ENCODE measurements around the gene ZNF35. TPM values are rescaled to one million over a fixed set of nuclear protein-coding genes. Genes with fewer than 3 reads are reported as not detected.
A peak's percentile ranks its signal among the peaks of the same experiment; 100 is the strongest.

ZNF35 gene
- total and polyA plus RNA-seq, 2 experiments from 2014 or later, result 8.9 to 14.7 TPM

GRCh38 chr3:44632193-44632592 lies 16.3 kb upstream of the ZNF35 start:
- TF ChIP-seq CTCF (IDR thresholded peaks at IDR 0.05; ENCODE audit: low read depth, low read length), result no peak
- DNase-seq (ENCODE audit: low read depth in 1 of 2, low spot score in 1 of 2), result no peak

GRCh38 chr3:44642337-44642736 lies 6.2 kb upstream of the ZNF35 start:
- Histone ChIP-seq H3K36me3 (peaks cover 45% of the 10 kb centered on the region), H3K27ac (no peak overlapping the region), H3K9me3 (ENCODE audit: low read depth) (peaks cover 3% of the 10 kb centered on the region), H3K4me1 (ENCODE audit: low read depth) (no peaks in the 10 kb centered on the region), H3K4me3 (no peak overlapping the region), H3K27me3 (no peaks in the 10 kb centered on the region)
- no peak for TF ChIP-seq CTCF (IDR thresholded peaks at IDR 0.05; ENCODE audit: low read depth, low read length)
- DNase-seq (ENCODE audit: low read depth in 1 of 2, low spot score in 1 of 2), result no peak

More at GRCh38 chr3:44632193-44632592, 16.3 kb upstream of the ZNF35 start:
- H3K27me3 ChIP-seq, result no peaks in the 10 kb centered on the region
- no peaks in the 10 kb centered on the region for H3K9me3 ChIP-seq (ENCODE audit: low read depth)
- H3K4me1 ChIP-seq (ENCODE audit: low read depth), result peaks cover 4% of the 10 kb centered on the region
- no peak overlapping the region for H3K4me3 ChIP-seq
- H3K36me3 ChIP-seq, result peaks cover 36% of the 10 kb centered on the region
- H3K27ac ChIP-seq, result peak overlapping the region; percentile 31

GRCh38 chr3:44643024-44643423 lies 5.5 kb upstream of the ZNF35 start:
- H3K27me3 ChIP-seq, result no peaks in the 10 kb centered on the region
- H3K4me3 ChIP-seq, result no peak overlapping the region
- peaks cover 45% of the 10 kb centered on the region for H3K36me3 ChIP-seq

GRCh38 chr3:44647771-44648170 lies 761 bp upstream of the ZNF35 start:
- no peak overlapping the region for H3K27ac ChIP-seq
- H3K9me3 ChIP-seq (ENCODE audit: low read depth), result peaks cover 2% of the 10 kb centered on the region
- no peak for DNase-seq (ENCODE audit: low read depth in 1 of 2, low spot score in 1 of 2)
- no peaks in the 10 kb centered on the region for H3K27me3 ChIP-seq
- no peak overlapping the region for H3K4me3 ChIP-seq
- peaks cover 8% of the 10 kb centered on the region for H3K4me1 ChIP-seq (ENCODE audit: low read depth)
- H3K36me3 ChIP-seq, result peaks cover 33% of the 10 kb centered on the region
- TF ChIP-seq CTCF (IDR thresholded peaks at IDR 0.05; ENCODE audit: low read depth, low read length), result no peak

More at GRCh38 chr3:44643024-44643423, 5.5 kb upstream of the ZNF35 start:
- no peak overlapping the region for H3K27ac ChIP-seq
- peaks cover 3% of the 10 kb centered on the region for H3K9me3 ChIP-seq (ENCODE audit: low read depth)
- no peaks in the 10 kb centered on the region for H3K4me1 ChIP-seq (ENCODE audit: low read depth)
- no peak for TF ChIP-seq CTCF (IDR thresholded peaks at IDR 0.05; ENCODE audit: low read depth, low read length)
- DNase-seq (ENCODE audit: low read depth in 1 of 2, low spot score in 1 of 2), result no peak

GRCh38 chr3:44649709-44650108 lies 1.2 kb downstream of the ZNF35 start:
- peak overlapping the region; percentile 98 for H3K4me3 ChIP-seq
- peaks cover 8% of the 10 kb centered on the region for H3K4me1 ChIP-seq (ENCODE audit: low read depth)
- no peaks in the 10 kb centered on the region for H3K27me3 ChIP-seq
- no peak for TF ChIP-seq CTCF (IDR thresholded peaks at IDR 0.05; ENCODE audit: low read depth, low read length)
- H3K9me3 ChIP-seq (ENCODE audit: low read depth), result no peaks in the 10 kb centered on the region
- H3K27ac ChIP-seq, result peak overlapping the region; percentile 92
- no peak for DNase-seq (ENCODE audit: low read depth in 1 of 2, low spot score in 1 of 2)
- H3K36me3 ChIP-seq, result peaks cover 40% of the 10 kb centered on the region

- Histone ChIP-seq H3K4me1 (ENCODE audit: low read depth) (peaks cover 5% of the 10 kb centered on the region), H3K27ac (no peak overlapping the region), H3K9me3 (ENCODE audit: low read depth) (no peaks in the 10 kb centered on the region), H3K36me3 (peaks cover 60% of the 10 kb centered on the region), H3K4me3 (no peak overlapping the region), H3K27me3 (no peaks in the 10 kb centered on the region)
- TF ChIP-seq CTCF (IDR thresholded peaks at IDR 0.05; ENCODE audit: low read depth, low read length), result no peak
- DNase-seq (ENCODE audit: low read depth in 1 of 2, low spot score in 1 of 2), result peak in 1 of 2 donors; percentile 27
These were observed 5.5 kb downstream of the ZNF35 start for GRCh38 chr3:44654039-44654438.
